Measurements from ENCODE around the gene SUN1. TPM values are rescaled to one million over a fixed set of nuclear protein-coding genes. Genes with fewer than 3 reads are reported as not detected.
"Not testable (repeated sequence)": the region's sequence is repeated elsewhere in the genome, so short reads cannot be mapped to it uniquely, and the experiment has no call there.

The SUN1 gene
- total RNA-seq, 1 donor from 2014 or later, result 176 TPM

GRCh38 chr7:802500-803242 lies 29.6 kb upstream of the SUN1 start:
- DNase-seq (ENCODE audit: missing footprints) (no peak), ATAC-seq (no peak)
- intact Hi-C loops (cut with DNase I), result no loop called here

GRCh38 chr7:803243-803635 lies 29.0 kb upstream of the SUN1 start:
- ATAC-seq (no peak), DNase-seq (ENCODE audit: missing footprints) (no peak)
- intact Hi-C loops (cut with DNase I), result no loop called here

DNA sequence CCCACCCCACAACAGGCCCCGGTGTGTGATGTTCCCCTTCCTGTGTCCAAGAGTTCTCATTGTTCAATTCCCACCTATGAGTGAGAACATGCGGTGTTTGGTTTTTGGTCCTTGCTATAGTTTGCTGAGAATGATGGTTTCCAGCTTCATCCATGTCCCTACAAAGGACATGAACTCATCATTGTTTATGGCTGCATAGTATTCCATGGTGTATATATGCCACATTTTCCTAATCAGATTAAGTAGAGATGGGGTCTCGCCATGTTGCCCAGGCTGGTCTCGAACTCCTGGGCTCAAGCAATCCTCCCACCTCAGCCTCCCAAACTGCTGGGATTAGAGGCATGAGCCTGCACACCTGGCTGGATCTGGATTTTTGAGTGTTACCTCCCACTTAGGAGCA lies 28.5 kb upstream of the SUN1 start:
- intact Hi-C loops (cut with DNase I); ATAC-seq; DNase-seq (ENCODE audit: missing footprints): not testable (repeated sequence)

GRCh38 chr7:805261-805660 lies 27.0 kb upstream of the SUN1 start:
- ATAC-seq (no peak), DNase-seq (ENCODE audit: missing footprints) (no peak)
- intact Hi-C loops (cut with DNase I), result no loop called here

DNA sequence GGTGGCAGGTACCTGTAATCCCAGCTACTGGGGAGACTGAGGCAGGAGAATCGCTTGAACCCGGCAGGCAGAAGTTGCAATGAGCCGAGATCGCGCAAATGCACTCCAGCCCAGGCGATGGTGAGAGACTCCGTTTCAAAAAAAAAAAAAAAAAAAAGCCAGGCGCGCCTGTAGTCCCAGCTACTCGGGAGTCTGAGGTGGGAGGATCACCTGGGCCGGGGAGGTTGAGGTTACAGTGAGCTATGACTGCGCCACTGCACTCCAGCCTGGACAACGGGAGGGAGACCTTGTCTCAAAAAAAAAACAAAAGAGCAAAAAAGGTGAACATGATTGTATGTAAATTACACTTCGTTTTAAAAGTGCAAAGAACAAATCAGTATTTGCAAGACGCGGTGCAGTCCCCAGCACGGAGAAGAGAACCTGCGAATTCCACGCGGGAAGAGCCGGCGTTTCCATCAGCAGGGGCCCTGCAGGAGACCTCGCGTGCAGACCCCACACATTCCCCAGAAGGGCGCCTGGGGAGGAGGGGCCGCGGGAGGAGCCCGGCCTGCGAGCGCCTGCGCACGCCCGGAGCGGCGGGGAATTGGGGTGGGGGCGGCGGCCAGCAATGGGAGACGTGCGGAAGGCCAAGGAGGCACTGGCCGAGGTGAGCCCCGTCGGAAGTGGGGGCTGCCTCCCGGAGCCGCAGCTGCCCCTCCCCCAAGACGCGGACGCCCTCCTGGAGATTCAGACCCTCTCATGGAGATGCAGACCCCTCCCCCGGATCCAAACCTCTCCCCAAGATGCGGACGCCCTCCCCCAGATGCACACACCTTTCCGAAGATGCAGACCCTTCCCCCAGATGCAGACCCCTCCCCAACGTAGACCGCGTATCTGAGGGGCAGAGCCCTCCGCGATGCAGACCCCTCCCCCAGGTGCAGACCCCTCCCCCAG lies 16.7 kb upstream of the SUN1 start:
- DNase-seq (ENCODE audit: missing footprints) (no peak), ATAC-seq (no peak)
- intact Hi-C loops (cut with DNase I), result loop anchor here (2.0 kb wide), 1 partner anchor 15 kb away; no protein-coding TSS in a partner anchor

GRCh38 chr7:816300-816750 lies 16.0 kb upstream of the SUN1 start:
- DNase-seq (ENCODE audit: missing footprints) (peak; percentile 99), ATAC-seq (peak; percentile 92)
- intact Hi-C loops (cut with DNase I), result loop anchor here (2.0 kb wide), 1 partner anchor 14 kb away; no protein-coding TSS in a partner anchor

GRCh38 chr7:816751-817671 lies 15.3 kb upstream of the SUN1 start:
- no peak for DNase-seq (ENCODE audit: missing footprints)
- intact Hi-C loops (cut with DNase I), result loop anchor here (2.0 kb wide), 1 partner anchor 14 kb away; no protein-coding TSS in a partner anchor
- ATAC-seq, result no peak

GRCh38 chr7:818031-818699 lies 14.1 kb upstream of the SUN1 start:
- ATAC-seq (no peak), DNase-seq (ENCODE audit: missing footprints) (no peak)
- intact Hi-C loops (cut with DNase I), result no loop called here

GRCh38 chr7:820341-820740 lies 11.9 kb upstream of the SUN1 start:
- DNase-seq (ENCODE audit: missing footprints) (no peak), ATAC-seq (no peak)
- intact Hi-C loops (cut with DNase I), result loop anchor here (5.0 kb wide), 1 partner anchor 52 kb away; no protein-coding TSS in a partner anchor

GRCh38 chr7:821688-822087 lies 10.6 kb upstream of the SUN1 start:
- ATAC-seq (peak; percentile 70), DNase-seq (ENCODE audit: missing footprints) (no peak)
- intact Hi-C loops (cut with DNase I), result loop anchor here (5.0 kb wide), 1 partner anchor 51 kb away; no protein-coding TSS in a partner anchor

DNA sequence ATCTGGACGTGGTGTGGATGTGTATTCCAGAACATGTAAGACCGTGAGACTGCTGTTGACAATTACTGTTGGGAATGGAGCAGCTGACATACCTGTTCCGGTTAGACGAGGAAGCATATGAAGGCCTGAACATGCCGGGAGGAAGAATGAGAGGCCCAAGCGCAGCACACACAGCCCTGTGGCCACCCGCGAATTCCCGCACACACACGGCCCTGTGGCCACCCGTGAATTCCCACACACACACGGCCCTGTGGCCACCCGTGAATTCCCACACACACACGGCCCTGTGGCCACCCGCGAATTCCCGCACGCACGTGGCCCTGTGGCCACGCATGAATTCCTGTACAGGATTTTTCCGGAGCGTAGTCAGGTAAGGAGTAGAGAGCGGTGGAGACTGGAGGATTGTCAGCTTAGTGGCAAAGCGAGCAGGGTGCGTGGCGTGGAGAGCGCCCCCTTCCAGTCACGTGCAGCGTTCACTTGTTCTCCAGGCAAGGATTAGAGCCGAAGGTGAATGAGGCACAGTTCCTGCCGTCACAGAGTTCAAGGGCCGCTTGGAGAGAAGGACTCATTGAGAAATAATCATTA lies 9.5 kb upstream of the SUN1 start:
- DNase-seq (ENCODE audit: missing footprints) (no peak), ATAC-seq (no peak)
- intact Hi-C loops (cut with DNase I), result loop anchor here (5.0 kb wide), 1 partner anchor 50 kb away; no protein-coding TSS in a partner anchor

DNA sequence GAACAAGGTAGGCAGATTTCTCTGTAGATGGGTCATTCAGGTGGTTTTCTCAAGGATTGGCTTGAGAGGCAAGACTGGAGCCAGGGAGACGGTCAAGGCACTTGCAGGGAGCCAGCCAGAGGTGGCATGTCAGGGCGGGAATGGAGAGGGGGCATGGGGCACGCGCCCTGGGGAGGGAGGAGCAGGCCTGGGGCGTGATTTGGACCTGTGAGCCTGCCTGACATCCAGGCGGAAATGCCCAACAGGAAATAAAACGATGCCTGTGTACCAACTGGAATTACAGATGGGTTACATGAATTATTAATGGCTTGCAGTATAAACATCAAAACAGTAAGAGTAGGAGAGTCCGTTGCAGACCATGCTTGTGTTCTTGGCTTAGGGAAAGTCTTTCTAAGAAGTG lies 8.6 kb upstream of the SUN1 start:
- DNase-seq (ENCODE audit: missing footprints), result no peak
- ATAC-seq, result no peak

DNA sequence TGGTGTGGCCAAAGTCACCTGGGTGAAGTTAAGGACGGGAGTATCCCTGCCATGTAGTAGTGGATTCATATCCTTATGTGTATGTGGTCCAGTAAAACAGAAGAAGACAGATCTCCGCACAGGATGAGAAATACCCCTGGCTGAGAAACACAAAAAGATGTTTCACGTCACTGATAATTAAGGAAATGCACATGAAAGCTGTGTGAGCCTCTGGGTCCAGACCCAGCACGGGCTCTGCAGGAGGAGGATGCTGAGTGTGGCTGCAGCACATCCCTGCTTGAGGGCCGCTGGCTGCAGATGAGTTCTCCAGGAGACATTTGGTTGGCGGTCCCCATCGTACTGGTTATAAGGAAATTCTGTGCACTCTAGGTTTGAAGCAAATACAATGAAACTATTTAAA lies 8.2 kb upstream of the SUN1 start:
- ATAC-seq (no peak), DNase-seq (ENCODE audit: missing footprints) (no peak)
- intact Hi-C loops (cut with DNase I), result loop anchor here (5.0 kb wide), 1 partner anchor 48 kb away; no protein-coding TSS in a partner anchor

More for the DNA sequence above, 8.6 kb upstream of the SUN1 start:
- intact Hi-C loops (cut with DNase I), result loop anchor here (5.0 kb wide), 1 partner anchor 49 kb away; no protein-coding TSS in a partner anchor

- DNase-seq (ENCODE audit: missing footprints) (no peak), ATAC-seq (no peak)
- intact Hi-C loops (cut with DNase I), result loop anchor here (5.0 kb wide), 1 partner anchor 48 kb away; no protein-coding TSS in a partner anchor
Measured at GRCh38 chr7:824664-825063, 7.6 kb upstream of the SUN1 start.

DNA sequence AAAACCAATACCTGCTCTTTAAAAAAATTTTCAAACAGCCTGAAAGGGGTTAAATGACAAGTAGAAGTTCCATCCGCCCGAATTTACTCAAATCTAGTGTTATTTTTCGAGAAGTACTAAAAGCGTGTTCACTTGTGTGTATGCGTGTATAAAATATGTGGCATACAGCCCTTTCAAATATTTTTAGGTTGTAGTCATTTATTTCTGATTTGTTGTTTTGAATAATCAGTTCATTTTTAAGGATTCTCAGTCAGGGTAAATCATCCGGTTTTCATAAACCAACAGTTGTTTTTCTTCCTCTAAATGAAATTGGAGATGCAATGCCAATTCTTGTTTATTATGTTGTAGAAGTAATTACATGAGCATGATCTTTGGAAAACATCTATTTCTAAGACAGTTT lies 6.9 kb upstream of the SUN1 start:
- DNase-seq (ENCODE audit: missing footprints) (no peak), ATAC-seq (no peak)
- intact Hi-C loops (cut with DNase I), result no loop called here

GRCh38 chr7:826230-826917 lies 5.9 kb upstream of the SUN1 start:
- DNase-seq (ENCODE audit: missing footprints), result no peak
- intact Hi-C loops (cut with DNase I), result no loop called here
- ATAC-seq, result no peak

All from Right ventricle myocardium inferior (tissue), 1 donor.